HepG2 (cell line): ENCODE data around the gene BIRC5. TPM values are rescaled to one million over a fixed set of nuclear protein-coding genes. Genes with fewer than 3 reads are reported as not detected.

Experiments
- FUBP1 ChIP-seq: sonication (generic); formaldehyde crosslinking; IDR thresholded peaks from 2 replicates; pipeline ENCODE4 v1.5.1; 2020; ENCODE audit warnings: missing genetic modification reagents, mild to moderate bottlenecking, borderline replicate concordance
- HNF4A ChIP-seq: sonication (generic); formaldehyde crosslinking; IDR thresholded peaks from 2 replicates; pipeline ENCODE4 v1.4.0; 2020; ENCODE audit warnings: missing genetic modification reagents
- LCORL ChIP-seq, 2 experiments: fragments of 450-650 bp in 1 of 2; sonication (generic) in 1 of 2; formaldehyde crosslinking in 1 of 2; IDR thresholded peaks; 2 replicates each; pipeline versions ENCODE4 v1.5.0 to v1.6.1; 2017 to 2020; ENCODE audit warnings: antibody characterized with exemption in 1 of 2, missing genetic modification reagents in 1 of 2
- MTA1 ChIP-seq: sonication (generic); formaldehyde crosslinking; IDR thresholded peaks from 2 replicates; pipeline ENCODE4 v1.4.0; 2020; ENCODE audit warnings: missing genetic modification reagents, mild to moderate bottlenecking, borderline replicate concordance
- RERE ChIP-seq: IDR thresholded peaks from 2 replicates; pipeline ENCODE4 v1.6.1; 2016; ENCODE audit warnings: low read depth, missing genetic modification reagents, missing compliant biosample characterization
- RXRA ChIP-seq: sonication (generic); formaldehyde crosslinking; IDR thresholded peaks from 2 replicates; pipeline ENCODE4 v1.5.1; 2020; ENCODE audit warnings: missing genetic modification reagents
- ZBTB39 ChIP-seq: sonication (generic); formaldehyde crosslinking; IDR thresholded peaks from 2 replicates; pipeline ENCODE4 v1.5.0; 2020; ENCODE audit warnings: missing genetic modification reagents
- ZHX2 ChIP-seq, 2 experiments: sonication (generic) in 1 of 2; formaldehyde crosslinking in 1 of 2; IDR thresholded peaks; 2 replicates each; pipeline versions ENCODE4 v1.6.1 to v1.9.0; 2014 to 2022; ENCODE audit warnings: antibody characterized with exemption in 1 of 2, borderline replicate concordance in 1 of 2, inconsistent platforms in 1 of 2, low read depth in 1 of 2, missing genetic modification reagents in 1 of 2
- ZNF235 ChIP-seq: sonication (generic); formaldehyde crosslinking; IDR thresholded peaks from 2 replicates; pipeline ENCODE4 v1.8.1; 2023; ENCODE audit warnings: mild to moderate bottlenecking, missing genetic modification reagents, borderline replicate concordance
- ZNF33B ChIP-seq: sonication (generic); formaldehyde crosslinking; IDR thresholded peaks from 2 replicates; pipeline ENCODE4 v1.5.1; 2020; ENCODE audit warnings: mild to moderate bottlenecking, missing genetic modification reagents
- polyA plus RNA-seq, 8 experiments: library from polyadenylated mRNA; depleted of rRNA in 3 of 8; stranded (reverse) in 7 of 8; unstranded in 1 of 8; fragments of >200 nt; fragmentation: Illumina TruSeq in 4 of 8; extraction: Trizol in 4 of 8; gene quantifications; 2 replicates each; pipeline versions ENCODE4 v1.2.1 to v1.2.3, GENCODE V29; 2011 to 2016; ENCODE audit warnings: low read depth in 4 of 8, missing spikeins in 1 of 8, mixed read lengths in 1 of 8; ENCODE audit not compliant: insufficient read depth in 1 of 8
- total RNA-seq, 5 experiments: library from RNA; depleted of rRNA; stranded (reverse); fragments of >200 nt; fragmentation: Illumina TruSeq; extraction: Trizol; gene quantifications; 2 replicates each; pipeline ENCODE4 v1.2.3, GENCODE V29; 2016; ENCODE audit warnings: low read depth in 1 of 5

The BIRC5 gene
- total and polyA plus RNA-seq, 2 of the 13 experiments (the other 11 are each of a cell fraction or from before 2014, with no cell fraction given) = 30.3 to 135 TPM

GRCh38 chr17:78253946-78254672 lies 40.1 kb downstream of the BIRC5 start (continued):
- TF ChIP-seq FUBP1 (CRISPR knock-in tag) = peak; percentile 83
- peak; percentile 80 for TF ChIP-seq HNF4A (CRISPR knock-in tag)
- 0 out of 2 replicates have a peak, but pooled peaks have one; percentile 77 for TF ChIP-seq ZBTB39 (CRISPR knock-in tag)
- peak; percentile 88; the same call in 1 of the 2 replicates for TF ChIP-seq ZNF33B (CRISPR knock-in tag)
- TF ChIP-seq ZHX2 (IDR thresholded peaks at IDR 0.05; ENCODE audit: low read depth) = peak; percentile 87
- 0 out of 2 replicates have a peak, but pooled peaks have one; percentile 29 for TF ChIP-seq ZHX2 (CRISPR knock-in tag; IDR thresholded peaks at IDR 0.05; ENCODE audit: borderline replicate concordance)
- TF ChIP-seq RERE (CRISPR knock-in tag) = 0 out of 2 replicates have a peak, but pooled peaks have one; percentile 11
- TF ChIP-seq RXRA (CRISPR knock-in tag) = peak; percentile 73; the same call in 1 of the 2 replicates
- no peak for TF ChIP-seq LCORL (IDR thresholded peaks at IDR 0.05)
- peak; percentile 85; the same call in 1 of the 2 replicates for TF ChIP-seq LCORL (CRISPR knock-in tag; IDR thresholded peaks at IDR 0.05)
- peak; percentile 21; the same call in 1 of the 2 replicates for TF ChIP-seq MTA1 (CRISPR knock-in tag)
- TF ChIP-seq ZNF235 (CRISPR knock-in tag) = peak; percentile 97; the same call in 1 of the 2 replicates
